Esophagus muscularis mucosa (tissue), 3 donors: Measurements from ENCODE around the gene SPIN1.

ENCODE experiments used
- POLR2AphosphoS5 ChIP-seq, 2 donors: sonication (generic); formaldehyde crosslinking; IDR thresholded peaks; one replicate each; pipeline ENCODE4 v1.6.1; 2017; ENCODE audit warnings: antibody characterized with exemption in 2 of 2
- TF ChIP-seq, protein P1 (sequence below), 3 experiments: fragments of 200-600 bp in 2 of 3; fragments of 450-650 bp in 1 of 3; sonication (generic) in 2 of 3; IDR thresholded peaks; one replicate each; pipeline ENCODE4 v1.5.1; 2017 to 2019; ENCODE audit warnings: antibody characterized with exemption in 3 of 3, mild to moderate bottlenecking in 2 of 3, moderate library complexity in 1 of 3

DNA sequence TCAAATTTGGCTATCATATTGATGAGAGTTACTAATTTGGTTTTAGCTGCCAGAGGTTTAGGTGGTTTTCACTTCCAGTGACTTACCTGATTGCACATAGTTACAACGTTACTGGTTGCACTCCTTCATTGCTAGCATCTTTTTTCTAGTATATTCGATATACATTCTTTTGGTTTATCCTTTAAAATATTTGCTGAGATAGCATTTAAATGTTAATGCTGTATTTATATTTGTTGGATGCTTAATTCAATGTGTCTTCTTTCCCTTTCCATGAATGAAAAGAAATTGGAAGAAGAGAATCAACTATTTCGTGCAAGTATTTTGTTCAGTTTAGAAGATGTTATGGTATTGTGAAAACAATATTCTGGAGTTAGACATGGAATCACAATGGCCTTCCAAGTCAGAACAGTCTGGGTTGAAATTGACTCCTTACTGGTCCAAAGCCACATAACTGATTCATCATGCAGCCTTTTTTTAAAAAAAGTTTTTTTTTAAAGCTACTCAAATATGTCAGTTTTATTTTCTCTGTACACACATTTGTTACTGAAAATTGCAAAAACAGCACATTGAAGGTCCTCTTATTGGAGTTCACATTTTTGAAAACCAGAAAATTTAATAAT is 2.2 kb downstream of the SPIN1 start:
- TF ChIP-seq, protein P1, sequence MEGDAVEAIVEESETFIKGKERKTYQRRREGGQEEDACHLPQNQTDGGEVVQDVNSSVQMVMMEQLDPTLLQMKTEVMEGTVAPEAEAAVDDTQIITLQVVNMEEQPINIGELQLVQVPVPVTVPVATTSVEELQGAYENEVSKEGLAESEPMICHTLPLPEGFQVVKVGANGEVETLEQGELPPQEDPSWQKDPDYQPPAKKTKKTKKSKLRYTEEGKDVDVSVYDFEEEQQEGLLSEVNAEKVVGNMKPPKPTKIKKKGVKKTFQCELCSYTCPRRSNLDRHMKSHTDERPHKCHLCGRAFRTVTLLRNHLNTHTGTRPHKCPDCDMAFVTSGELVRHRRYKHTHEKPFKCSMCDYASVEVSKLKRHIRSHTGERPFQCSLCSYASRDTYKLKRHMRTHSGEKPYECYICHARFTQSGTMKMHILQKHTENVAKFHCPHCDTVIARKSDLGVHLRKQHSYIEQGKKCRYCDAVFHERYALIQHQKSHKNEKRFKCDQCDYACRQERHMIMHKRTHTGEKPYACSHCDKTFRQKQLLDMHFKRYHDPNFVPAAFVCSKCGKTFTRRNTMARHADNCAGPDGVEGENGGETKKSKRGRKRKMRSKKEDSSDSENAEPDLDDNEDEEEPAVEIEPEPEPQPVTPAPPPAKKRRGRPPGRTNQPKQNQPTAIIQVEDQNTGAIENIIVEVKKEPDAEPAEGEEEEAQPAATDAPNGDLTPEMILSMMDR (IDR thresholded peaks at IDR 0.05): no peak
- TF ChIP-seq POLR2AphosphoS5 (IDR thresholded peaks at IDR 0.05): no peak
